Hepatocyte (in vitro differentiated cells): ENCODE data around the gene DEXI.

Source experiments
- EZH2 ChIP-seq: fragments of 200-600 bp; sonication (generic); IDR thresholded peaks from 2 replicates; pipeline ENCODE4 v1.6.1; 2016; ENCODE audit warnings: antibody characterized with exemption, mild to moderate bottlenecking, borderline replicate concordance
- EZH2phosphoT487 ChIP-seq: fragments of 200-600 bp; sonication (generic); IDR thresholded peaks from one replicate; pipeline ENCODE4 v1.6.1; 2018; ENCODE audit warnings: antibody characterized with exemption, mild to moderate bottlenecking, low read depth, moderate library complexity; ENCODE audit not compliant: unreplicated experiment, severe bottlenecking
- TF ChIP-seq, protein P1 (sequence below): fragments of 200-600 bp; sonication (generic); IDR thresholded peaks from 2 replicates; pipeline ENCODE4 v1.5.1; 2016; ENCODE audit warnings: antibody characterized with exemption, mild to moderate bottlenecking; ENCODE audit not compliant: poor library complexity

DNA sequence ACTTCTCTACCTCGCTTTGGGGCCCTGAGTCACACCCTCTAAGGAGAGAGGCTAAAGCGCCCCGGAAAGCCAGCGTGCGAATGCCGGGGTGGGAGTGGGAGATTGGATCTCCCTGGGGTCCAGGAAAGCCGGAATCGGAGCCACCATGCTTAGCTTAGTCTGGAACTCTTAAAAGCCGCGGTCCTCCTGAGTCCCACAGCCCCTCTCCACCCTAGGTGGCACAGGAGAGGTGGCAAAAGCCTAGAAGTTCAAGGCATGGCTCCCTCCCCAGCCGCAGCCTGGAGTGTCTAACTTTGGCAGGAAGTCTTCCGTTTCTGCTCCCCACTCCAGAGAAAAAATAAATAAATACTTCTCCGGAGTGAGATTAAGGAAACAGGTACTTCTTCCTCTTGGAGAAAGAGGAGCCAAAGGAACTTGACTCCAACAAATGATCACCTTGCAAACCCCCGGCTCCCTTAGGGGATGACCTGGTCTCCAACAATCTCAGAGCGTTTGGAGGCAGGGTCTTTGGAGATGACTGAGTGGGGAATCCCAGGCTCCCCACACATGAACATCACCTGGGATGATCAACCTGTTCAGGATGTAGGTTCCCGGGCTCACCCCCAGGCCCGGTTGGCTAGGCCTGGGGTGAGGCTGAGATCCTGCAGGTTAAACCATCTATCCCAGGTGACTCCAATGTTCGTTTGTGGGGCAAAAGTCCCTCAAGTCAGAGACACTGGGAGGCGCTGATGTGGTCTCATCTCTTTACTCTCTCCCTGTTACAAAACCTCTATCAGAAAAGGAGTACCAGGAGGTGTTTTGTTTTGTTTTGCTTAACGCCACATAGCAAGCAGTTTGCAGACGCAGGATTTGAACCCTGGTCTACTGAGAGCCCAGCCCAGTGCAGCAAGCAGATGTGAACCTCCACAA is 62.3 kb downstream of the DEXI start:
- no peak for TF ChIP-seq EZH2
- TF ChIP-seq, protein P1, sequence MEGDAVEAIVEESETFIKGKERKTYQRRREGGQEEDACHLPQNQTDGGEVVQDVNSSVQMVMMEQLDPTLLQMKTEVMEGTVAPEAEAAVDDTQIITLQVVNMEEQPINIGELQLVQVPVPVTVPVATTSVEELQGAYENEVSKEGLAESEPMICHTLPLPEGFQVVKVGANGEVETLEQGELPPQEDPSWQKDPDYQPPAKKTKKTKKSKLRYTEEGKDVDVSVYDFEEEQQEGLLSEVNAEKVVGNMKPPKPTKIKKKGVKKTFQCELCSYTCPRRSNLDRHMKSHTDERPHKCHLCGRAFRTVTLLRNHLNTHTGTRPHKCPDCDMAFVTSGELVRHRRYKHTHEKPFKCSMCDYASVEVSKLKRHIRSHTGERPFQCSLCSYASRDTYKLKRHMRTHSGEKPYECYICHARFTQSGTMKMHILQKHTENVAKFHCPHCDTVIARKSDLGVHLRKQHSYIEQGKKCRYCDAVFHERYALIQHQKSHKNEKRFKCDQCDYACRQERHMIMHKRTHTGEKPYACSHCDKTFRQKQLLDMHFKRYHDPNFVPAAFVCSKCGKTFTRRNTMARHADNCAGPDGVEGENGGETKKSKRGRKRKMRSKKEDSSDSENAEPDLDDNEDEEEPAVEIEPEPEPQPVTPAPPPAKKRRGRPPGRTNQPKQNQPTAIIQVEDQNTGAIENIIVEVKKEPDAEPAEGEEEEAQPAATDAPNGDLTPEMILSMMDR, result no peak
- no peak for TF ChIP-seq EZH2phosphoT487
